Fibroblast of lung (primary cell): ENCODE measurements around the gene NDUFS7.

Source experiments
- CTCF ChIP-seq, 2 donors: IDR thresholded peaks in 1 of 2; conservative IDR thresholded peaks in 1 of 2; 1 replicate in 1 of 2; 2 replicates in 1 of 2; pipeline ENCODE4 v1.5.1; 2011 to 2012; ENCODE audit warnings: low read length in 2 of 2, control low read depth in 1 of 2, inconsistent platforms in 1 of 2, low read depth in 1 of 2, mild to moderate bottlenecking in 1 of 2
- EZH2 ChIP-seq: IDR thresholded peaks from 2 replicates; pipeline ENCODE4 v1.5.1; 2012; ENCODE audit warnings: low read length, control low read depth, mild to moderate bottlenecking; ENCODE audit errors: missing control alignments

GRCh38 chr19:1351381-1351851, 32.3 kb upstream of the NDUFS7 start:
- no peak for TF ChIP-seq CTCF (conservative IDR thresholded peaks at IDR 0.05 in 1 of 2, IDR thresholded peaks at IDR 0.05 in 1 of 2; ENCODE audit: low read depth in 1 of 2, low read length in 2 of 2)
- TF ChIP-seq EZH2: no peak
